CD14-positive monocyte (primary cell): ENCODE measurements around the gene AP2S1. TPM values are rescaled to one million over a fixed set of nuclear protein-coding genes. Genes with fewer than 3 reads are reported as not detected.
"Not testable (repeated sequence)": the region's sequence is repeated elsewhere in the genome, so short reads cannot be mapped to it uniquely, and the experiment has no call there.

Experiments
- DNase-seq, 3 donors: peaks; one replicate each; pipeline ENCODE4 v3.0.0-alpha.2; 2011 to 2022
- H2AFZ ChIP-seq: 2 replicates; pipeline ENCODE4 v1.6.0; 2012; ENCODE audit warnings: mild to moderate bottlenecking, low read depth, low read length, inconsistent platforms; ENCODE audit not compliant: insufficient read depth, poor library complexity, severe bottlenecking
- H3K27ac ChIP-seq, 2 donors: 1 replicate in 1 of 2; 2 replicates in 1 of 2; pipeline ENCODE4 v1.5.1; 2012 to 2013; ENCODE audit warnings: low read length in 2 of 2, control low read depth in 1 of 2, inconsistent platforms in 1 of 2, low read depth in 1 of 2, mild to moderate bottlenecking in 1 of 2
- H3K27me3 ChIP-seq, 2 donors: one replicate each; pipeline versions ENCODE4 v1.6.0 to v1.6.1; 2011 to 2013; ENCODE audit warnings: low read length in 2 of 2; ENCODE audit not compliant: control insufficient read depth in 2 of 2, insufficient read depth in 2 of 2
- H3K36me3 ChIP-seq, 2 donors: replicated peaks in 1 of 2; 1 replicate in 1 of 2; 2 replicates in 1 of 2; pipeline versions ENCODE4 v1.5.1 to v1.6.1; 2012 to 2013; ENCODE audit warnings: low read length in 2 of 2, control low read depth in 1 of 2, inconsistent platforms in 1 of 2, mild to moderate bottlenecking in 1 of 2; ENCODE audit not compliant: insufficient read depth in 2 of 2, control insufficient read depth in 1 of 2
- H3K4me1 ChIP-seq, 2 donors: 1 replicate in 1 of 2; 2 replicates in 1 of 2; pipeline versions ENCODE4 v1.5.1 to v1.6.1; 2012 to 2013; ENCODE audit warnings: low read length in 2 of 2, control low read depth in 1 of 2, inconsistent platforms in 1 of 2, mild to moderate bottlenecking in 1 of 2, moderate library complexity in 1 of 2; ENCODE audit not compliant: insufficient read depth in 2 of 2, control insufficient read depth in 1 of 2
- H3K4me2 ChIP-seq: replicated peaks from 2 replicates; pipeline ENCODE3; 2012; ENCODE audit warnings: low read length, moderate library complexity, mild to moderate bottlenecking; ENCODE audit not compliant: poor library complexity, severe bottlenecking; ENCODE audit errors: extremely low read depth
- H3K4me3 ChIP-seq, 3 experiments: fragments of 200-600 bp in 1 of 3; sonication (generic) in 1 of 3; replicated peaks in 1 of 3; 1 replicate in 2 of 3; 2 replicates in 1 of 3; pipeline ENCODE4 v1.5.1; 2011 to 2013; ENCODE audit warnings: low read length in 3 of 3, mild to moderate bottlenecking in 3 of 3, control low read depth in 2 of 3, low read depth in 2 of 3, inconsistent platforms in 1 of 3, moderate library complexity in 1 of 3
- H3K79me2 ChIP-seq: 2 replicates; pipeline ENCODE4 v1.6.0; 2012; ENCODE audit warnings: mild to moderate bottlenecking, control low read depth, inconsistent platforms, low read length, moderate library complexity; ENCODE audit not compliant: insufficient read depth
- H3K9ac ChIP-seq: 2 replicates; pipeline ENCODE4 v1.6.0; 2017; ENCODE audit warnings: low read length, mild to moderate bottlenecking; ENCODE audit not compliant: insufficient read depth, poor library complexity, severe bottlenecking
- H3K9me3 ChIP-seq, 2 donors: replicated peaks in 1 of 2; 1 replicate in 1 of 2; 2 replicates in 1 of 2; pipeline versions ENCODE4 v1.5.1 to v1.6.1; 2012 to 2013; ENCODE audit warnings: low read length in 2 of 2, control low read depth in 1 of 2; ENCODE audit not compliant: control insufficient read depth in 1 of 2, insufficient read depth in 1 of 2
- H4K20me1 ChIP-seq: 2 replicates; pipeline ENCODE4 v1.6.0; 2012; ENCODE audit warnings: mild to moderate bottlenecking, low read length, control low read depth, moderate library complexity; ENCODE audit not compliant: insufficient read depth
- H3K27ac Mint-ChIP-seq, 7 donors: one replicate each; pipeline ENCODE4 v1.8.0; 2020; ENCODE audit warnings: mild to moderate bottlenecking in 7 of 7, mixed read lengths in 7 of 7, moderate library complexity in 6 of 7, inconsistent platforms in 2 of 7
- H3K27me3 Mint-ChIP-seq, 3 donors: one replicate each; pipeline ENCODE4 v1.8.0; 2021 to 2022; ENCODE audit warnings: low read depth in 3 of 3, mild to moderate bottlenecking in 3 of 3, mixed read lengths in 3 of 3, moderate library complexity in 3 of 3, inconsistent platforms in 1 of 3
- H3K36me3 Mint-ChIP-seq, 2 donors: one replicate each; pipeline ENCODE4 v1.8.0; 2020; ENCODE audit warnings: mixed read lengths in 2 of 2, inconsistent platforms in 1 of 2, mild to moderate bottlenecking in 1 of 2
- H3K4me1 Mint-ChIP-seq: one replicate; pipeline ENCODE4 v1.8.0; 2020; ENCODE audit warnings: mild to moderate bottlenecking, mixed read lengths
- H3K4me3 Mint-ChIP-seq, 2 donors: one replicate each; pipeline ENCODE4 v1.8.0; 2020; ENCODE audit warnings: mild to moderate bottlenecking in 2 of 2, mixed read lengths in 2 of 2, moderate library complexity in 1 of 2
- H3K9me3 Mint-ChIP-seq, 7 donors: one replicate each; pipeline ENCODE4 v1.8.0; 2020 to 2022; ENCODE audit warnings: mixed read lengths in 7 of 7, mild to moderate bottlenecking in 6 of 7, moderate library complexity in 6 of 7, inconsistent platforms in 2 of 7
- WGBS: methylation state at CpG from one replicate; pipeline ENCODE4 v1.1.5; 2013; ENCODE audit warnings: missing lambda C conversion rate; ENCODE audit not compliant: insufficient coverage; 5-methylcytosine and 5-hydroxymethylcytosine counted together
- intact Hi-C, 2 donors: fragments of 100-400 bp; cut with micrococcal nuclease; formaldehyde crosslinking; loops; one replicate each; pipeline versions ENCODE4 v1.15.0 to v1.15.1; 2023
- polyA plus RNA-seq, 3 donors: library from polyadenylated mRNA; depleted of rRNA in 1 of 3; unstranded in 2 of 3; stranded (reverse) in 1 of 3; fragments of 300-500 nt in 2 of 3; fragments of >200 nt in 1 of 3; fragmentation: Illumina TruSeq in 2 of 3; gene quantifications; 1 replicate in 2 of 3; 2 replicates in 1 of 3; pipeline ENCODE4 v1.2.3, GENCODE V29; 2012 to 2021
- TF ChIP-seq, protein P1 (sequence below): fragments of 200-600 bp; IDR thresholded peaks from one replicate; pipeline ENCODE4 v1.8.0; 2022; ENCODE audit warnings: antibody characterized with exemption, mild to moderate bottlenecking

The AP2S1 gene
- polyA plus RNA-seq, 3 donors, result 123 to 194 (median 170) TPM

DNA sequence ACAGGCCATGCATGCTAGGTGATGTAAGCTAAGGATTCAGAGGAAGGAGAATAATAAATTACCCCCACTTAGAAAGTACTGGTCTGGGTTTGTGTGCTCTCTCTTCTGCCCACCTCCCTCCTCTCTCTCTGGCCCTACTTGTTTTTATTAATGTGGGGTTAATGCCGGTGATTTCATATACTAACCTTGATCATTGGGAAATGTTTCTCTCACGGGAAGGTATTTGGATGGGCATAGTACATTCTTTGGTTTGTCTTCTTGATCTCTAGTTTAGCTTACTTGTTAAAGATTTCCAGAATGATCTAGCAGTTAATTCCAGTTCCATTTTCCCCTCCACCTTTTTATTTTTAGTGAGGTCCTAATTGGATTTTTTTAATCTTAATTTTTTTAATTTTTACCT is 34.8 kb upstream of the AP2S1 start:
- intact Hi-C loops, result no loop called here
- Histone ChIP-seq H3K79me2 (peaks cover 71% of the 10 kb centered on the region), H4K20me1 (peaks cover 61% of the 10 kb centered on the region), H3K4me1 (no peaks in the 10 kb centered on the region), H2AFZ (no peak overlapping the region), H3K27me3 (no peaks in the 10 kb centered on the region), H3K9me3 (no peaks in the 10 kb centered on the region), H3K27ac (no peak overlapping the region), H3K36me3 (no peaks in the 10 kb centered on the region), H3K9ac (no peak overlapping the region), H3K4me3 (no peak overlapping the region), H3K4me2 (no peak overlapping the region)
- H3K4me1 Mint-ChIP-seq, result peaks cover 7% of the 10 kb centered on the region
- no peak for DNase-seq
- H3K36me3 Mint-ChIP-seq, result peaks cover 2 to 4% of the 10 kb centered on the region in 2 donors
- WGBS, result no CpG with 5 or more reads among the region's 2 CpGs
- no peak overlapping the region for H3K4me3 Mint-ChIP-seq
- TF ChIP-seq, protein P1, sequence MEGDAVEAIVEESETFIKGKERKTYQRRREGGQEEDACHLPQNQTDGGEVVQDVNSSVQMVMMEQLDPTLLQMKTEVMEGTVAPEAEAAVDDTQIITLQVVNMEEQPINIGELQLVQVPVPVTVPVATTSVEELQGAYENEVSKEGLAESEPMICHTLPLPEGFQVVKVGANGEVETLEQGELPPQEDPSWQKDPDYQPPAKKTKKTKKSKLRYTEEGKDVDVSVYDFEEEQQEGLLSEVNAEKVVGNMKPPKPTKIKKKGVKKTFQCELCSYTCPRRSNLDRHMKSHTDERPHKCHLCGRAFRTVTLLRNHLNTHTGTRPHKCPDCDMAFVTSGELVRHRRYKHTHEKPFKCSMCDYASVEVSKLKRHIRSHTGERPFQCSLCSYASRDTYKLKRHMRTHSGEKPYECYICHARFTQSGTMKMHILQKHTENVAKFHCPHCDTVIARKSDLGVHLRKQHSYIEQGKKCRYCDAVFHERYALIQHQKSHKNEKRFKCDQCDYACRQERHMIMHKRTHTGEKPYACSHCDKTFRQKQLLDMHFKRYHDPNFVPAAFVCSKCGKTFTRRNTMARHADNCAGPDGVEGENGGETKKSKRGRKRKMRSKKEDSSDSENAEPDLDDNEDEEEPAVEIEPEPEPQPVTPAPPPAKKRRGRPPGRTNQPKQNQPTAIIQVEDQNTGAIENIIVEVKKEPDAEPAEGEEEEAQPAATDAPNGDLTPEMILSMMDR, result no peak
- no peak overlapping the region for H3K27ac Mint-ChIP-seq
- H3K9me3 Mint-ChIP-seq, result no peaks in the 10 kb centered on the region
- no peaks in the 10 kb centered on the region for H3K27me3 Mint-ChIP-seq

DNA sequence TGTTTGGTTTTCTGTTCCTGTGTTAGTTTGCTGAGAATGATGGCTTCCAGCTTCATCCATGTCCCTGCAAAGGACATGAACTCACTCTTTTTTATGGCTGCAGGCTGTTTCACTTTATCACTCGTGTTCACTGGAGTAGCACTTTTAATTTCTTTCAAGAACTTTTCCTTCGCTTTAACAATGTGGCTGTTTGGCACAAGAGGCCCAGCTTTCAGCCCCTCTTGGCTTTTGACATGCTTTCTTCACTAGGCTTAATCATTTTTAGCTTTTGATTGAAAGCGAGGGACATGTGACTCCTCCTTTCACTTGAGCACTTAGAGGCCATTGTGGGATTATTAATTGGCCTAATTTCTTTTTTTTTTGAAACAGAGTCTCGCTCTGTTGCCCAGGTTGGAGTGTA is 32.1 kb upstream of the AP2S1 start:
- DNase-seq, H3K4me2 ChIP-seq, H3K27me3 ChIP-seq, H3K36me3 ChIP-seq, intact Hi-C loops, H3K27ac ChIP-seq, H3K4me1 ChIP-seq, H3K4me1 Mint-ChIP-seq, H3K9me3 ChIP-seq, H3K36me3 Mint-ChIP-seq, H3K9ac ChIP-seq, H2AFZ ChIP-seq, H3K4me3 ChIP-seq, H3K9me3 Mint-ChIP-seq, H3K27me3 Mint-ChIP-seq, H3K4me3 Mint-ChIP-seq: not testable (repeated sequence)
- WGBS, result 93% methylated on average over 3 of the region's 4 CpGs
- Histone ChIP-seq H4K20me1 (peaks cover 50% of the 10 kb centered on the region), H3K79me2 (peaks cover 68% of the 10 kb centered on the region)
- H3K27ac Mint-ChIP-seq, result peak overlapping the region in 2 of 7 donors; percentile 7 to 29
